Activated gamma-delta T cell treated with anti-CD3 and anti-CD28 coated beads, Interleukin-2, amount 50 U/mL, for 16 hours (primary cell): ENCODE results near the gene RASGRF2.
A peak's percentile ranks its signal among the peaks of the same experiment; 100 is the strongest.

Experiments
- DNase-seq: peaks from one replicate; pipeline ENCODE4 v3.0.0-alpha.2; 2020; ENCODE audit warnings: low read depth

Gene RASGRF2

GRCh38 chr5:81171769-81172168 lies 211.6 kb downstream of the RASGRF2 start:
- DNase-seq = no peak

- DNase-seq = no peak
Measured at GRCh38 chr5:81172710-81173109, 212.5 kb downstream of the RASGRF2 start.

GRCh38 chr5:81177061-81177460 lies 216.9 kb downstream of the RASGRF2 start:
- no peak for DNase-seq

GRCh38 chr5:81179959-81180358 lies 219.8 kb downstream of the RASGRF2 start:
- DNase-seq = no peak

- DNase-seq = no peak
Measured at GRCh38 chr5:81180780-81181460, 220.8 kb downstream of the RASGRF2 start.

GRCh38 chr5:81181576-81182316 lies 221.6 kb downstream of the RASGRF2 start:
- DNase-seq = no peak

GRCh38 chr5:81182396-81183390 lies 222.5 kb downstream of the RASGRF2 start:
- no peak for DNase-seq

- DNase-seq = no peak
Measured at GRCh38 chr5:81183811-81184748, 223.9 kb downstream of the RASGRF2 start.

- no peak for DNase-seq
Measured at GRCh38 chr5:81184749-81185110, 224.6 kb downstream of the RASGRF2 start.

GRCh38 chr5:81187885-81188284 lies 227.7 kb downstream of the RASGRF2 start:
- no peak for DNase-seq

GRCh38 chr5:81188962-81189361 lies 228.8 kb downstream of the RASGRF2 start:
- no peak for DNase-seq

GRCh38 chr5:81189875-81190498 lies 229.8 kb downstream of the RASGRF2 start:
- no peak for DNase-seq

GRCh38 chr5:81191726-81192372 lies 231.7 kb downstream of the RASGRF2 start:
- no peak for DNase-seq

GRCh38 chr5:81192373-81192750 lies 232.2 kb downstream of the RASGRF2 start:
- DNase-seq = no peak

- peak; percentile 66 for DNase-seq
Measured at GRCh38 chr5:81194633-81195334, 234.6 kb downstream of the RASGRF2 start.

GRCh38 chr5:81195335-81195929 lies 235.3 kb downstream of the RASGRF2 start:
- no peak for DNase-seq

- DNase-seq = no peak
Measured at GRCh38 chr5:81202655-81203054, 242.5 kb downstream of the RASGRF2 start.

- no peak for DNase-seq
Measured at GRCh38 chr5:81203729-81204128, 243.6 kb downstream of the RASGRF2 start.

- no peak for DNase-seq
Measured at GRCh38 chr5:81204205-81204604, 244.0 kb downstream of the RASGRF2 start.
